Fibroblast of lung (primary cell): ENCODE results near the gene SOWAHD. TPM values are rescaled to one million over a fixed set of nuclear protein-coding genes. Genes with fewer than 3 reads are reported as not detected.
"Not testable (repeated sequence)": the region's sequence is repeated elsewhere in the genome, so short reads cannot be mapped to it uniquely, and the experiment has no call there.

Experiments used
- DNase-seq, 2 donors: peaks; one replicate each; pipeline versions ENCODE4 v3.0.0 to v3.0.0-alpha.2; 2010; ENCODE audit warnings: low read depth in 2 of 2
- H2AFZ ChIP-seq: 2 replicates; pipeline ENCODE4 v1.5.1; 2012; ENCODE audit warnings: low read length, control low read depth, inconsistent platforms
- H3K27ac ChIP-seq: 2 replicates; pipeline ENCODE4 v1.5.1; 2011; ENCODE audit warnings: low read length, control low read depth; ENCODE audit not compliant: insufficient read depth
- H3K27me3 ChIP-seq: 2 replicates; pipeline ENCODE4 v1.5.1; 2011; ENCODE audit warnings: mild to moderate bottlenecking, low read length; ENCODE audit not compliant: control insufficient read depth, insufficient read depth
- H3K36me3 ChIP-seq: 2 replicates; pipeline ENCODE4 v1.5.1; 2011; ENCODE audit warnings: low read length; ENCODE audit not compliant: control insufficient read depth, insufficient read depth
- H3K4me1 ChIP-seq: 2 replicates; pipeline ENCODE4 v1.5.1; 2011; ENCODE audit warnings: low read length; ENCODE audit not compliant: control insufficient read depth, insufficient read depth; ENCODE audit errors: extremely low read depth
- H3K4me2 ChIP-seq: 2 replicates; pipeline ENCODE4 v1.5.1; 2011; ENCODE audit warnings: low read length, control low read depth; ENCODE audit not compliant: insufficient read depth; ENCODE audit errors: extremely low read depth
- H3K4me3 ChIP-seq, 4 experiments: fragments of 200-600 bp in 1 of 4; sonication (generic) in 1 of 4; replicated peaks in 1 of 4; 2 replicates each; pipeline ENCODE4 v1.5.1; 2011 to 2016; ENCODE audit warnings: low read length in 4 of 4, low read depth in 3 of 4, mild to moderate bottlenecking in 3 of 4, control low read depth in 2 of 4, inconsistent platforms in 1 of 4, mixed read lengths in 1 of 4; ENCODE audit not compliant: insufficient read depth in 1 of 4; ENCODE audit errors: control extremely low read depth in 1 of 4
- H3K79me2 ChIP-seq: 2 replicates; pipeline ENCODE4 v1.5.1; 2012; ENCODE audit warnings: mild to moderate bottlenecking, low read length, inconsistent platforms; ENCODE audit not compliant: control insufficient read depth, insufficient read depth
- H3K9ac ChIP-seq: 2 replicates; pipeline ENCODE4 v1.5.1; 2011; ENCODE audit warnings: mild to moderate bottlenecking, low read length, control low read depth; ENCODE audit not compliant: insufficient read depth
- H3K9me3 ChIP-seq: 2 replicates; pipeline ENCODE4 v1.5.1; 2012; ENCODE audit warnings: low read depth, low read length; ENCODE audit not compliant: control insufficient read depth, insufficient read depth
- H4K20me1 ChIP-seq: 2 replicates; pipeline ENCODE4 v1.5.1; 2011; ENCODE audit warnings: low read length; ENCODE audit not compliant: control insufficient read depth, insufficient read depth; ENCODE audit errors: extremely low read depth
- CTCF ChIP-seq, 2 donors: IDR thresholded peaks in 1 of 2; conservative IDR thresholded peaks in 1 of 2; 1 replicate in 1 of 2; 2 replicates in 1 of 2; pipeline ENCODE4 v1.5.1; 2011 to 2012; ENCODE audit warnings: low read length in 2 of 2, control low read depth in 1 of 2, inconsistent platforms in 1 of 2, low read depth in 1 of 2, mild to moderate bottlenecking in 1 of 2
- EZH2 ChIP-seq: IDR thresholded peaks from 2 replicates; pipeline ENCODE4 v1.5.1; 2012; ENCODE audit warnings: low read length, control low read depth, mild to moderate bottlenecking; ENCODE audit errors: missing control alignments
- polyA plus RNA-seq, 2 donors: library from polyadenylated mRNA; depleted of rRNA in 1 of 2; stranded (reverse) in 1 of 2; unstranded in 1 of 2; fragments of >200 nt; gene quantifications; 2 replicates each; pipeline ENCODE4 v1.2.1, GENCODE V29; 2011 to 2012; ENCODE audit warnings: missing spikeins in 1 of 2
- total RNA-seq: library from RNA; depleted of rRNA; stranded (reverse); fragments of >200 nt; gene quantifications from 2 replicates; pipeline ENCODE4 v1.2.1, GENCODE V29; 2014

The SOWAHD gene
- total and polyA plus RNA-seq, 2 donors (not counting 1 experiment from before 2014, with no cell fraction given), result 0.15 to 0.83 TPM

GRCh38 chrX:119745283-119745848 is 13.0 kb upstream of the SOWAHD start:
- H3K4me2 ChIP-seq, result no peak overlapping the region
- no peaks in the 10 kb centered on the region for H3K79me2 ChIP-seq
- H3K27ac ChIP-seq, result no peak overlapping the region

DNA sequence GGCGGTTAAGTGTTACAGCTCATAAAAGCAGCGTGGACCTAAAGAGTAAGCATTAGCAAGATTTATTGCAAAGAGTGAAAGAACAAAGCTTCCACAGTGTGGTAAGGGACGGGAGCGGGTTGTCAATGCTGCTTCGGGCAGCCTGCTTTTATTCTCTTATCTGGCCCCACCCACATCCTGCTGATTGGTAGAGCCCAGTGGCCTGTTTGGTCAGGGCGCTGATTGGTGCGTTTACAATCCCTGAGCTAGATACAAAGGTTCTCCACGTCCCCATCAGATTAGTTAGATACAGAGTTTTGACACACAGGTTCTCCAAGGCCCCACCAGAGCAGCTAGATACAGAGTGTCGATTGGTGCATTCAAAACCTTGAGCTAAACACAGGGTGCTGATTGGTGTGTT is 8.3 kb upstream of the SOWAHD start:
- not testable (repeated sequence) for DNase-seq, H3K27me3 ChIP-seq, H3K4me3 ChIP-seq, H3K4me2 ChIP-seq, H3K9me3 ChIP-seq, H3K9ac ChIP-seq, H3K36me3 ChIP-seq, H3K27ac ChIP-seq, H3K4me1 ChIP-seq, H3K79me2 ChIP-seq, H4K20me1 ChIP-seq, H2AFZ ChIP-seq

More at GRCh38 chrX:119745283-119745848, 13.0 kb upstream of the SOWAHD start:
- no peak for TF ChIP-seq CTCF (conservative IDR thresholded peaks at IDR 0.05 in 1 of 2, IDR thresholded peaks at IDR 0.05 in 1 of 2; ENCODE audit: low read depth in 1 of 2, low read length in 2 of 2)
- TF ChIP-seq EZH2, result no peak
- no peak overlapping the region for H3K4me3 ChIP-seq
- no peaks in the 10 kb centered on the region for H3K9me3 ChIP-seq
- H3K36me3 ChIP-seq, result no peaks in the 10 kb centered on the region
- no peak overlapping the region for H3K9ac ChIP-seq
- no peak overlapping the region for H2AFZ ChIP-seq
- DNase-seq, result no peak
- no peaks in the 10 kb centered on the region for H3K4me1 ChIP-seq
- H4K20me1 ChIP-seq, result no peaks in the 10 kb centered on the region
- no peaks in the 10 kb centered on the region for H3K27me3 ChIP-seq

GRCh38 chrX:119750751-119751150 is 7.6 kb upstream of the SOWAHD start:
- not testable (repeated sequence) for H3K27ac ChIP-seq, DNase-seq, H3K36me3 ChIP-seq, H3K4me2 ChIP-seq, H3K27me3 ChIP-seq, H3K4me3 ChIP-seq, H2AFZ ChIP-seq, H4K20me1 ChIP-seq, H3K79me2 ChIP-seq, H3K4me1 ChIP-seq, H3K9me3 ChIP-seq, H3K9ac ChIP-seq

GRCh38 chrX:119753001-119753400 is 5.4 kb upstream of the SOWAHD start:
- H2AFZ ChIP-seq, result no peak overlapping the region
- H3K27me3 ChIP-seq, result no peaks in the 10 kb centered on the region
- H4K20me1 ChIP-seq, result no peaks in the 10 kb centered on the region
- no peaks in the 10 kb centered on the region for H3K79me2 ChIP-seq
- H3K9me3 ChIP-seq, result no peaks in the 10 kb centered on the region
- H3K27ac ChIP-seq, result no peak overlapping the region
- DNase-seq, result no peak
- no peak for TF ChIP-seq EZH2
- no peak for TF ChIP-seq CTCF (conservative IDR thresholded peaks at IDR 0.05 in 1 of 2, IDR thresholded peaks at IDR 0.05 in 1 of 2; ENCODE audit: low read depth in 1 of 2, low read length in 2 of 2)
- no peak overlapping the region for H3K4me2 ChIP-seq
- H3K4me3 ChIP-seq, result no peak overlapping the region
- H3K4me1 ChIP-seq, result no peaks in the 10 kb centered on the region
- H3K36me3 ChIP-seq, result no peaks in the 10 kb centered on the region
- H3K9ac ChIP-seq, result no peak overlapping the region
